Subcutaneous adipose tissue (tissue), 4 donors: ENCODE results near the gene STIM1. TPM values are rescaled to one million over a fixed set of nuclear protein-coding genes. Genes with fewer than 3 reads are reported as not detected.

Source experiments
- CTCF ChIP-seq: fragments of 450-650 bp; IDR thresholded peaks from one replicate; pipeline ENCODE4 v1.5.1; 2016; ENCODE audit warnings: low read depth, mild to moderate bottlenecking, control low read depth, antibody characterized with exemption, moderate library complexity
- small RNA-seq: library from RNA; depleted of rRNA; stranded (forward); fragments of <200 nt; gene quantifications from one replicate; pipeline ENCODE3, GENCODE V24; 2016
- total RNA-seq, 4 donors: library from RNA; depleted of rRNA; stranded (reverse); fragments of >200 nt; gene quantifications; one replicate each; pipeline ENCODE4 v1.1.0, GENCODE V29; 2016

Gene STIM1
- total RNA-seq, 4 donors from 2014 or later = 39.5 to 64.8 (median 43.3) TPM

GRCh38 chr11:4123218-4123617 is 267.8 kb downstream of the STIM1 start:
- TF ChIP-seq CTCF = no peak

- no peak for TF ChIP-seq CTCF
Measured at GRCh38 chr11:4125141-4125540, 269.7 kb downstream of the STIM1 start.

- no peak for TF ChIP-seq CTCF
Measured at GRCh38 chr11:4127357-4127756, 271.9 kb downstream of the STIM1 start.

- no peak for TF ChIP-seq CTCF
Measured at GRCh38 chr11:4134806-4135205, 279.3 kb downstream of the STIM1 start.

GRCh38 chr11:4138497-4138896 is 283.0 kb downstream of the STIM1 start:
- TF ChIP-seq CTCF = no peak

- TF ChIP-seq CTCF = no peak
Measured at GRCh38 chr11:4140067-4140636, 284.7 kb downstream of the STIM1 start.

Small RNAs within 50 kb of the gene (small RNA-seq; reads per million reads assigned to genes)
- not detected for gene AC087441.2
- not detected for gene RF00409
- not detected for gene RPS29P20

Other genes starting within 250 kb of the STIM1 start
- not detected for gene ART5, start 213.7 kb upstream of the STIM1 start, total RNA-seq
- not detected for gene ART1, start 210.5 kb upstream of the STIM1 start, total RNA-seq
- gene CHRNA10, start 184.3 kb upstream of the STIM1 start, total RNA-seq = under 1 TPM; 0.49 to 0.68 (median 0.61) TPM
- 100 to 1,000 TPM in 1 of 4 donors, 10 to 100 TPM in 3; 74.6 to 117 (median 86.7) TPM for gene NUP98, start 58.1 kb upstream of the STIM1 start, total RNA-seq
- gene PGAP2, start 47.1 kb upstream of the STIM1 start, total RNA-seq = 1 to 10 TPM; 5.5 to 9.3 (median 7.3) TPM
- gene RHOG, start 14.7 kb upstream of the STIM1 start, total RNA-seq = 10 to 100 TPM; 39.9 to 82.4 (median 59.7) TPM
- gene RRM1, start 239.1 kb downstream of the STIM1 start, total RNA-seq = 10 to 100 TPM; 26.0 to 52.4 (median 40.5) TPM